IMR-90 (cell line): ENCODE results near the gene RASAL1. TPM values are rescaled to one million over a fixed set of nuclear protein-coding genes. Genes with fewer than 3 reads are reported as not detected.

ENCODE experiments used
- ATAC-seq: fragments of 200-7000 bp; cut with Tn5 transposase; 2 replicates; pipeline ENCODE4 v1.9.1; 2020; ENCODE audit warnings: low read depth, mild to moderate bottlenecking, moderate library complexity
- BruUV-seq: library from RNA; stranded (reverse); fragments of 400-500 nt; replicated peaks from 2 replicates; lab custom pipeline; 2021; lab: Mats Ljungman, UMichigan
- CTCF ChIA-PET: fragments of 300-600 bp; formaldehyde crosslinking; extraction: SDS; loops from one replicate; lab custom pipeline; 2021; ENCODE audit warnings: antibody characterized with exemption; lab: Yijun Ruan, JAX
- POLR2A ChIA-PET: fragments of 300-600 bp; sonication (Branson Sonifier 250); formaldehyde crosslinking; loops from one replicate; lab custom pipeline; 2022; ENCODE audit warnings: antibody characterized with exemption; ENCODE audit not compliant: unreplicated experiment; lab: Charles Lee
- DNase-seq: peaks from one replicate; pipeline ENCODE4 v3.0.0; 2013
- H2AFZ ChIP-seq: replicated peaks from 2 replicates; pipeline ENCODE3; 2013; ENCODE audit warnings: low read length, mild to moderate bottlenecking; ENCODE audit not compliant: poor library complexity
- H2AK5ac ChIP-seq: 2 replicates; pipeline ENCODE4 v1.6.1; 2013; ENCODE audit warnings: low read depth, low read length, inconsistent platforms
- H2AK9ac ChIP-seq: replicated peaks from 2 replicates; pipeline ENCODE3; 2013; ENCODE audit warnings: mild to moderate bottlenecking, low read depth, low read length, moderate library complexity; ENCODE audit not compliant: poor library complexity
- H2BK120ac ChIP-seq: 2 replicates; pipeline ENCODE4 v1.6.1; 2013; ENCODE audit warnings: low read depth, low read length, inconsistent platforms
- H2BK15ac ChIP-seq: 3 replicates; pipeline ENCODE4 v1.6.1; 2013; ENCODE audit warnings: low read depth, low read length, inconsistent platforms
- H2BK20ac ChIP-seq: 2 replicates; pipeline ENCODE4 v1.6.1; 2013; ENCODE audit warnings: low read depth, mild to moderate bottlenecking, inconsistent platforms, low read length, moderate library complexity
- H2BK5ac ChIP-seq: 2 replicates; pipeline ENCODE4 v1.6.1; 2013; ENCODE audit warnings: mild to moderate bottlenecking, low read depth, low read length, inconsistent platforms; ENCODE audit not compliant: poor library complexity, severe bottlenecking
- H3K14ac ChIP-seq: replicated peaks from 2 replicates; pipeline ENCODE4 v1.6.1; 2013; ENCODE audit warnings: low read depth, low read length, inconsistent platforms
- H3K18ac ChIP-seq: 2 replicates; pipeline ENCODE4 v1.6.1; 2013; ENCODE audit warnings: low read depth, low read length, control low read depth
- H3K23ac ChIP-seq: 2 replicates; pipeline ENCODE4 v1.6.1; 2013; ENCODE audit warnings: low read depth, low read length, inconsistent platforms
- H3K27ac ChIP-seq: 2 replicates; pipeline ENCODE4 v1.5.1; 2013; ENCODE audit warnings: mild to moderate bottlenecking, control low read depth, low read length; ENCODE audit not compliant: insufficient read depth
- H3K27me3 ChIP-seq: 2 replicates; pipeline ENCODE4 v1.6.1; 2013; ENCODE audit warnings: low read length; ENCODE audit not compliant: control insufficient read depth, insufficient read depth
- H3K36me3 ChIP-seq: 2 replicates; pipeline ENCODE4 v1.6.1; 2013; ENCODE audit warnings: low read length, mixed read lengths; ENCODE audit not compliant: control insufficient read depth, insufficient read depth
- H3K4ac ChIP-seq: 2 replicates; pipeline ENCODE4 v1.6.1; 2013; ENCODE audit warnings: low read depth, low read length, inconsistent platforms
- H3K4me1 ChIP-seq: 2 replicates; pipeline ENCODE4 v1.6.1; 2013; ENCODE audit warnings: low read length, mixed read lengths; ENCODE audit not compliant: control insufficient read depth, insufficient read depth
- H3K4me2 ChIP-seq: 2 replicates; pipeline ENCODE4 v1.6.1; 2013; ENCODE audit warnings: low read depth, mild to moderate bottlenecking, control low read depth, low read length, moderate library complexity
- H3K4me3 ChIP-seq: 2 replicates; pipeline ENCODE4 v1.5.1; 2013; ENCODE audit warnings: low read depth, mild to moderate bottlenecking, control low read depth, low read length, moderate library complexity; ENCODE audit not compliant: insufficient read depth
- H3K56ac ChIP-seq: 2 replicates; pipeline ENCODE4 v1.6.1; 2013; ENCODE audit warnings: low read length, inconsistent platforms; ENCODE audit not compliant: insufficient read depth; ENCODE audit errors: extremely low read depth
- H3K79me1 ChIP-seq, 2 experiments: 2 replicates each; pipeline ENCODE4 v1.6.1; 2013; ENCODE audit warnings: low read length in 2 of 2, inconsistent platforms in 1 of 2, low read depth in 1 of 2
- H3K9ac ChIP-seq: 2 replicates; pipeline ENCODE4 v1.6.1; 2013; ENCODE audit warnings: low read depth, low read length, control low read depth
- H3K9me1 ChIP-seq: 2 replicates; pipeline ENCODE4 v1.6.1; 2013; ENCODE audit warnings: low read length, inconsistent platforms; ENCODE audit not compliant: insufficient read depth
- H3K9me3 ChIP-seq: 2 replicates; pipeline ENCODE4 v1.6.1; 2013; ENCODE audit warnings: low read length; ENCODE audit not compliant: control insufficient read depth, insufficient read depth
- H4K20me1 ChIP-seq: 2 replicates; pipeline ENCODE4 v1.6.1; 2013; ENCODE audit warnings: low read length, inconsistent platforms; ENCODE audit not compliant: insufficient read depth
- H4K5ac ChIP-seq: 2 replicates; pipeline ENCODE4 v1.6.1; 2013; ENCODE audit warnings: mild to moderate bottlenecking, low read depth, low read length, control low read depth
- H4K8ac ChIP-seq, 2 experiments: 2 replicates each; pipeline ENCODE4 v1.6.1; 2013; ENCODE audit warnings: low read depth in 2 of 2, low read length in 2 of 2, control low read depth in 1 of 2, inconsistent platforms in 1 of 2
- H4K91ac ChIP-seq: 2 replicates; pipeline ENCODE4 v1.6.1; 2013; ENCODE audit warnings: low read depth, low read length, inconsistent platforms; ENCODE audit not compliant: insufficient read depth
- ELK1 ChIP-seq: fragments of 150-350 bp; IDR thresholded peaks from 2 replicates; pipeline ENCODE4 v1.6.1; 2016; ENCODE audit warnings: low read depth, mild to moderate bottlenecking, low read length, moderate library complexity, borderline replicate concordance
- FOS ChIP-seq: fragments of 150-350 bp; IDR thresholded peaks from 2 replicates; pipeline ENCODE4 v1.6.1; 2016; ENCODE audit warnings: low read depth, low read length
- MXI1 ChIP-seq: IDR thresholded peaks from 2 replicates; pipeline ENCODE4 v1.6.1; 2012; ENCODE audit warnings: low read depth, mild to moderate bottlenecking, low read length, moderate library complexity, borderline replicate concordance
- RCOR1 ChIP-seq: IDR thresholded peaks from 2 replicates; pipeline ENCODE4 v1.6.1; 2012; ENCODE audit warnings: mild to moderate bottlenecking, low read length, improper control_type of control experiment; ENCODE audit not compliant: insufficient replicate concordance
- SMC3 ChIP-seq: fragments of 150-350 bp; IDR thresholded peaks from 2 replicates; pipeline ENCODE4 v1.6.1; 2016; ENCODE audit warnings: low read depth, mild to moderate bottlenecking, antibody characterized with exemption, low read length, moderate library complexity
- USF2 ChIP-seq: fragments of 150-350 bp; IDR thresholded peaks from 2 replicates; pipeline ENCODE4 v1.6.1; 2017; ENCODE audit warnings: mild to moderate bottlenecking, antibody characterized with exemption, low read length, low read depth
- WGBS, 2 experiments: methylation state at CpG; one replicate each; pipeline versions ENCODE4 v1.1.5 to v1.1.7; 2013; ENCODE audit warnings: missing lambda C conversion rate in 2 of 2; ENCODE audit not compliant: insufficient read length in 1 of 2; ENCODE audit errors: extremely low coverage in 2 of 2; 5-methylcytosine and 5-hydroxymethylcytosine counted together
- dilution Hi-C: fragments of 300-500 bp; cut with HindIII; formaldehyde crosslinking; loops from one replicate; pipeline ENCODE4 v1.14.3; 2018; ENCODE audit warnings: low sequenced_read_pairs; ENCODE audit not compliant: unreplicated experiment
- in situ Hi-C: fragments of 300-500 bp; cut with MboI; formaldehyde crosslinking; loops from 3 replicates; pipeline ENCODE4 v1.14.3; 2019; ENCODE audit warnings: low sequenced_read_pairs, inconsistent platforms, mixed read lengths
- intact Hi-C: fragments of 100-400 bp; cut with micrococcal nuclease; formaldehyde crosslinking; loops from 2 replicates; pipeline ENCODE4 v1.10.0; 2022
- polyA plus RNA-seq, 3 experiments: library from polyadenylated mRNA; depleted of rRNA; stranded (reverse); fragments of >200 nt; gene quantifications; 2 replicates each; pipeline ENCODE4 v1.2.3, GENCODE V29; 2012; ENCODE audit warnings: low replicate concordance in 1 of 3
- total RNA-seq: library from RNA; depleted of rRNA; stranded (reverse); fragments of >200 nt; gene quantifications from 2 replicates; pipeline ENCODE4 v1.2.3, GENCODE V29; 2012
- TF ChIP-seq, protein P1 (sequence below): conservative IDR thresholded peaks from 2 replicates; pipeline ENCODE4 v1.5.1; 2012; ENCODE audit warnings: mild to moderate bottlenecking, low read depth, low read length, improper control_type of control experiment

RASAL1 gene
- total and polyA plus RNA-seq, 2 of the 4 experiments (the other 2 are of a cell fraction) = not detected

DNA sequence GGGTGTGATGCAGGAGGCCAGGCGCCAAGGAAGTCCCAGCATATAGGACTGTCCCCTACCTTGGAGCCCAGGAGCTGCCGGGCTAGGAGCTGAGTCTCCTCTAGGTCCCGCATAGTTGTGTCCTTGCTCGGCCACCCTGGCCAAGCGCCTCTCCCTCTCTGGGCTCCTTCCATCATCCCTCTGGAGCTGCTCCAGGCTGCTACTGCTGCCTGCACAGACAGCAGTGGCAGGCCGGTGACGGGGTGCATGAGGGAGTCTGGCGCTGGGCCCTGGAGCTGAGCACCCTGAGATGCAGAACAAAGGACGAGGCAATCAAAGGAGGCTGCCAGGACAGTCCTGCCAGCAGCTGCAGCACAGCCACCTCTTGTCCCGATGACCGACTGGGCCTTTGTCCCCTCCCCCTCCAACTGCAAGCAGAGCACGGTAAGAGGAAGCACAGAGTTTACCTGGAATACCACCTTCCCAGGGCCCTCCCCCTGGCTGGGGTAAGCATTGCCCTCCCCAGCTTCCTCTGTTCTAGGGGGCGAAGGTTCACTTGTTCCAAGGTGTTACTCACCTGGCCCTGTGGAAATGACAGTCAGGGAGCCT is 68.7 kb downstream of the RASAL1 start:
- Histone ChIP-seq H2BK120ac (no peak overlapping the region), H3K56ac (no peak overlapping the region), H3K27me3 (peaks cover 6% of the 10 kb centered on the region; the same call in 1 of the 2 replicates), H3K4me2 (no peak overlapping the region), H3K79me1 (no peaks in the 10 kb centered on the region), H4K8ac (no peak overlapping the region), H3K4ac (no peak overlapping the region), H2BK15ac (no peak overlapping the region), H2AK5ac (no peak overlapping the region), H3K9me3 (no peaks in the 10 kb centered on the region), H3K14ac (no peak overlapping the region), H2AK9ac (no peak overlapping the region), H3K4me1 (no peaks in the 10 kb centered on the region), H2BK5ac (no peak overlapping the region), H3K4me3 (no peak overlapping the region), H2AFZ (no peak overlapping the region), H3K9ac (no peak overlapping the region), H3K18ac (no peak overlapping the region), H3K23ac (no peak overlapping the region), H4K20me1 (no peaks in the 10 kb centered on the region), H3K36me3 (no peaks in the 10 kb centered on the region), H3K9me1 (no peaks in the 10 kb centered on the region), H2BK20ac (no peak overlapping the region), H3K27ac (no peak overlapping the region), H4K5ac (no peak overlapping the region), H4K91ac (no peak overlapping the region)
- ChIA-PET POLR2A (no interaction called here), CTCF (no interaction called here)
- ATAC-seq (no peak), DNase-seq (no peak)
- in situ Hi-C loops (no loop called here), intact Hi-C loops (no loop called here), dilution Hi-C loops (no loop called here)
- WGBS, 2 experiments = 0% methylated on average over 2 of the region's 13 CpGs; no CpG with 5 or more reads in 1 of the 2 experiments
- no TSS peak for BruUV-seq
- TF ChIP-seq, protein P1, sequence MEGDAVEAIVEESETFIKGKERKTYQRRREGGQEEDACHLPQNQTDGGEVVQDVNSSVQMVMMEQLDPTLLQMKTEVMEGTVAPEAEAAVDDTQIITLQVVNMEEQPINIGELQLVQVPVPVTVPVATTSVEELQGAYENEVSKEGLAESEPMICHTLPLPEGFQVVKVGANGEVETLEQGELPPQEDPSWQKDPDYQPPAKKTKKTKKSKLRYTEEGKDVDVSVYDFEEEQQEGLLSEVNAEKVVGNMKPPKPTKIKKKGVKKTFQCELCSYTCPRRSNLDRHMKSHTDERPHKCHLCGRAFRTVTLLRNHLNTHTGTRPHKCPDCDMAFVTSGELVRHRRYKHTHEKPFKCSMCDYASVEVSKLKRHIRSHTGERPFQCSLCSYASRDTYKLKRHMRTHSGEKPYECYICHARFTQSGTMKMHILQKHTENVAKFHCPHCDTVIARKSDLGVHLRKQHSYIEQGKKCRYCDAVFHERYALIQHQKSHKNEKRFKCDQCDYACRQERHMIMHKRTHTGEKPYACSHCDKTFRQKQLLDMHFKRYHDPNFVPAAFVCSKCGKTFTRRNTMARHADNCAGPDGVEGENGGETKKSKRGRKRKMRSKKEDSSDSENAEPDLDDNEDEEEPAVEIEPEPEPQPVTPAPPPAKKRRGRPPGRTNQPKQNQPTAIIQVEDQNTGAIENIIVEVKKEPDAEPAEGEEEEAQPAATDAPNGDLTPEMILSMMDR = no peak
- TF ChIP-seq FOS = no peak
- TF ChIP-seq ELK1 = no peak
- TF ChIP-seq RCOR1 = no peak
- TF ChIP-seq MXI1 = no peak
- no peak for TF ChIP-seq USF2
- no peak for TF ChIP-seq SMC3
